Coronary artery (tissue), 2 donors: Measurements from ENCODE around the gene FARP1.
A peak's percentile ranks its signal among the peaks of the same experiment; 100 is the strongest.

Experiments used
- DNase-seq: peaks from one replicate; pipeline ENCODE4 v3.0.0-alpha.2; 2017; ENCODE audit warnings: low spot score
- H3K27ac ChIP-seq, 2 donors: fragments of 200-600 bp; sonication (generic); one replicate each; pipeline ENCODE4 v1.5.1; 2016 to 2019
- H3K4me3 ChIP-seq: fragments of 200-600 bp; sonication (generic); 2 replicates; pipeline ENCODE4 v1.5.1; 2016; ENCODE audit warnings: mild to moderate bottlenecking, moderate library complexity
- TF ChIP-seq, protein P1 (sequence below): fragments of 200-600 bp; sonication (generic); IDR thresholded peaks from one replicate; pipeline ENCODE4 v1.5.1; 2019; ENCODE audit warnings: antibody characterized with exemption

FARP1 gene

DNA sequence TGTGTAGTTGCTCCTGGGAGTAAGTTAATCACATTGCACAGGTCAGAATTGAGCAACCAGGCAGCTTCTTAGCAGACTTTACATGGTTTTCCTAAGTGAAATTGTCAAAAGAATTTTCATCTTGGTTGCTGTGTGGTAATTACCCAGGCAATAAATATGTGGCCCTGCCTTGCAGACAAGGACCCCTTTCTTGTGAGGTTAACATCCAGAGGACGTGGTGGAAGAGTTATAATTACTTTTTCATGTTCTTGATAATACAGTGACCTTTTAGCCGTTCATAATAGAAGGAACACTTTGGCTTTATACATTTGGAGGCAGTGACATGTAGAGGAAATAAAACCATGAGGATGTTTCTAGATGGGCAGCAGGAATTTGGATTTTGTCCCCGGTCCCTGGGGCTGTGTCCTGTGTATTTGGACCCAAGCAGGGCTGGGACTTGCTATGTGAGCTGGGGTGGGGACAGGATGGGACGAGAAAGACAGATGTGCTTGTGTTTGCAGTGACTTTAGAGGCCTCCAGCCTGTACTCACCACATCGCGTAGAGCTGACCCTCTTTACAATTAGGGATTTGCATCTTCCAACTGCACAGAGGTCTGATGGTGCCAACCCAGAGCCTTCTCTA, 277.8 kb downstream of the FARP1 start:
- peak; percentile 35 for DNase-seq
- no peak overlapping the region for H3K27ac ChIP-seq

DNA sequence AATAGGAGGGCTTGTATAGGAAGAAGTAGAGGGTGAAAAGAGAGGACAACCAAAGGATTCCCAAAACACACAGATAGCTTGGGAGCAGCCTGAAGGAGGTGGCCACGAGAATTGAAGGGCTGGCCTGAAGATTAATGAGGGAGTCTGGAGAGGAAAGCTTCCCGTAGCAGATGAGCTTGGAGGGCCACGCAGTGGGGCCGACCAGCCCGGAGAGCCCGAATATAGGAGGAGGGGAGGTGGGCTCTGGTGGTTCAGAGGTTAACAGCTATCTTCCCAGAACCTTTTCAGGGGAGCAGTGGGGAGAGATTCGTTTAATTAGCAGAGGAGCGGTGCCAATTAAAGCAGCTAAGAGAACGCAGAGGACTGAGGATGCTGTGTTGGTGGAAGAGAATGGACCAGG, 279.2 kb downstream of the FARP1 start:
- Histone ChIP-seq H3K4me3 (no peak overlapping the region), H3K27ac (no peak overlapping the region)
- peak; percentile 43 for DNase-seq
- TF ChIP-seq, protein P1, sequence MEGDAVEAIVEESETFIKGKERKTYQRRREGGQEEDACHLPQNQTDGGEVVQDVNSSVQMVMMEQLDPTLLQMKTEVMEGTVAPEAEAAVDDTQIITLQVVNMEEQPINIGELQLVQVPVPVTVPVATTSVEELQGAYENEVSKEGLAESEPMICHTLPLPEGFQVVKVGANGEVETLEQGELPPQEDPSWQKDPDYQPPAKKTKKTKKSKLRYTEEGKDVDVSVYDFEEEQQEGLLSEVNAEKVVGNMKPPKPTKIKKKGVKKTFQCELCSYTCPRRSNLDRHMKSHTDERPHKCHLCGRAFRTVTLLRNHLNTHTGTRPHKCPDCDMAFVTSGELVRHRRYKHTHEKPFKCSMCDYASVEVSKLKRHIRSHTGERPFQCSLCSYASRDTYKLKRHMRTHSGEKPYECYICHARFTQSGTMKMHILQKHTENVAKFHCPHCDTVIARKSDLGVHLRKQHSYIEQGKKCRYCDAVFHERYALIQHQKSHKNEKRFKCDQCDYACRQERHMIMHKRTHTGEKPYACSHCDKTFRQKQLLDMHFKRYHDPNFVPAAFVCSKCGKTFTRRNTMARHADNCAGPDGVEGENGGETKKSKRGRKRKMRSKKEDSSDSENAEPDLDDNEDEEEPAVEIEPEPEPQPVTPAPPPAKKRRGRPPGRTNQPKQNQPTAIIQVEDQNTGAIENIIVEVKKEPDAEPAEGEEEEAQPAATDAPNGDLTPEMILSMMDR = no peak

More for the DNA sequence above, 277.8 kb downstream of the FARP1 start:
- H3K4me3 ChIP-seq = no peak overlapping the region
- TF ChIP-seq, protein P1 = no peak

DNA sequence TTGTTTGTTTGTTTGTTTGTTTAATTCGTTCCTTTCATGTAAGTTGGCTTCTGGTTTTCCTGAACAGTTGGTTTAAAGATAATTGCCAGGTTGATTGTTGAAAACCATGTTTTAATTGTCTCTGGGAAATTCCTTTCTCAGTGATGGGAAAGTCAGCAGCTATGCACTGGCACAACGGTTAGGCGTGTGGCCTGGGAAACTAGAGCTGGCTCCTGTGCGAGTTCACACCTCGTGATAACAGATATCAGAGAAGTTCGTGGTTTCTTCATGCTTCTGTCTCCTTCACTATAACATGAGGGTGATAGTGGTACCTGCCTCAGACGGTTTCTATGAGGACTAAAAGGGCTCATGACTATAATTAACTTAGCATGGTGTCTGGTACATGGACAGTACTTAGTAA, 280.5 kb downstream of the FARP1 start:
- H3K4me3 ChIP-seq = no peak overlapping the region
- TF ChIP-seq, protein P1 = no peak
- DNase-seq = no peak
- H3K27ac ChIP-seq = no peak overlapping the region

DNA sequence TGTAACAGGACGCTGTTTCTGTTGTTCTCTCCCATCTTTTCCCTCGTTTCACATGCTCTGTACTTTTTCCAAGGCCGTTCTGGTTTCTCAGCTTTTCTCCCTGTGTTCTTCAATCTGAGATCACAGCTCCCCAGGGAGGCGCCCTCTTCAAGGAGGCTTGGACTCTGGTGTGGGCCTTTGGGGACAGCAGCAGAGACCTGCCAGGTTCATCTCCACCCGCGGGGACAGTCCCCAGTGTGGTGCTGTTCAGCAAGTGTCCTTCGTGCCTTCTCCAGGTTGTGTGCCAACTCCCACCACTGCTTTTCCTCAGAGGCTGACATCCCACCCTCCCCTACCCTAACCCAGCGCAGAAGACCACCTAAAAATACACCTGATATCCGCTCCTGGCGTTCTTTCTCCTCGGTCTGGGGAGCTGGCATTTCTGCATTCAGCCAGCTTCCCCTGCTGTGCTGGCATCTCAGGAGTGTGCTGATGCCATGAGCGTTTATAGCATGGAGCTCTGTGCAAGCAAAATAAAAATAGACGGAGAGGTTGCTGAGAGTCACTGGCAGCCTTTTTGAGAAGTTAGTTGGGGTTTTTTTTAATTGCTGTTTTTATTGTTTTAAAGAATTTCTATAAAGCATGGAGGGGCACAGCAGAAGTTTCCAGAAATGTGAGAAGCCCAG, 284.6 kb downstream of the FARP1 start:
- TF ChIP-seq, protein P1 = no peak
- no peak for DNase-seq
- no peak overlapping the region for H3K4me3 ChIP-seq
- no peak overlapping the region for H3K27ac ChIP-seq

DNA sequence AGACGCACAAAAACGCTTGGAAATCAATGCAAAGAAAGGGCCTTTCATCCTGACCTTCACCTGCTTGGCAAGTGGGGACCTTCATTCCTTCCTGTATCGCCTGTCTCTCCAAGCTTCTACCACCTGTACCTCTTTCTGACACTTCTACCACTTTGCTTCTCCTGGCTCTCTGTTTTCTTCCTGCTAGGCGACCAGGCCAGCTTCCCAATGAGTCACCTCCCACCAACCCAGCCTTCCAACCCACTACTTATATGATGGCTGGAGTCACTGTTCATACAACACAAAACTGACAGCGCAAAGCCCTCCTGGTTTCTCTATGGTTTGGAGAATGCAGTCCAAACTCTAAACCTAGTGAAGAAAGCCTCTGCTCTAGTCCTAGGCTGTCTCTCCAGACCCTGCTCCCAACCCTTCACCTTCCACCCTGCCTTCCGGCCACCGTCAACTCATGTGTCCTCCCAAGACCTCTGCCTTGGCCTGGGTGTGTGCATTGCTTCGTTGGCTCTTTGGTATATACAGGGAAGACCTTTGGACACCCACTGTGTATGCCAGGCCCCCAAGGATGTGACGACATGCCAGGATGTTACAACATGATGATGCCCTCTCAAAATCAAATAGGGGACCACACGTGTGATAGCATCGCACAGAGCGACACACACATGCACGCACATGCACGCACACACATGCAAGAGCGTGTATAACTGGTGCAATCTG, 285.5 kb downstream of the FARP1 start:
- Histone ChIP-seq H3K4me3 (no peak overlapping the region), H3K27ac (no peak overlapping the region)

DNA sequence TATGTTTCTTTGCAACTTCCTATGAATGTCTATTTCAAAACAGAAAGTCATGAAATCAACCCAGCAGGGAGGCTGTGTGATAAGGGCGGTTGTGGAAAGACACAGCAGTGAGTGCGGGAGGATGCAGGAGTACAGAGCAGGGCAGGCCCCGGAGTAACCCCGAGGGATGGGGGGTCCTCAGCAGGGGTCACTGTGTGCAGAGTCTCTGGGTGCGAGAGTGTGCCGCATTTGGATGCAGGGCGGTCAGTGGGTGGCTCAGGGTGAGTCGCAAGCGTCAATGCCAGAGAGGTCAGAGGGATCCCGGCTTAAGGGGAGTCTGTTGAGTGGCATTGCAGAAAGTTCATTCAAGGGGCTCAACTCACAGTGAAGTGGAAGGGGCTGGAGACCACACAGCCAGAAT, 286.2 kb downstream of the FARP1 start:
- TF ChIP-seq, protein P1 = no peak
- no peak overlapping the region for H3K27ac ChIP-seq
- no peak overlapping the region for H3K4me3 ChIP-seq
- no peak for DNase-seq

More for the DNA sequence above, 285.5 kb downstream of the FARP1 start:
- DNase-seq = no peak
- TF ChIP-seq, protein P1 = no peak
